ENCODE measurements around the gene ARHGAP12.

Gene ARHGAP12

GRCh38 chr10:31855033-31855432 is 73.6 kb downstream of the ARHGAP12 start:
- H3K79me2 ChIP-seq (ENCODE audit: insufficient read depth, low read length): no peaks in the 10 kb centered on the region
- H3K4me2 ChIP-seq (ENCODE audit: low read length): no peak overlapping the region
- H3K4me3 ChIP-seq (ENCODE audit: low read depth, low read length, poor library complexity, severe bottlenecking): no peak overlapping the region
- H3K4me1 ChIP-seq (ENCODE audit: insufficient read depth, low read length, severe bottlenecking): no peaks in the 10 kb centered on the region
- no peaks in the 10 kb centered on the region for H3F3A ChIP-seq (ENCODE audit: insufficient read depth, low read length)
- no peaks in the 10 kb centered on the region for H3K9me2 ChIP-seq (ENCODE audit: low read depth, low read length)
- H3K27me3 ChIP-seq (ENCODE audit: insufficient read depth, low read length): no peaks in the 10 kb centered on the region
- no peaks in the 10 kb centered on the region for H3K36me3 ChIP-seq (ENCODE audit: insufficient read depth, low read length)
- H3K9me3 ChIP-seq (ENCODE audit: low read length): no peaks in the 10 kb centered on the region
- H4K20me1 ChIP-seq (ENCODE audit: insufficient read depth, low read length): no peaks in the 10 kb centered on the region
- TF ChIP-seq CTCF (IDR thresholded peaks at IDR 0.05; ENCODE audit: low read length): no peak
- no peak for TF ChIP-seq EZH2 (IDR thresholded peaks at IDR 0.05; ENCODE audit: borderline replicate concordance, low read length)
- H3K9ac ChIP-seq (ENCODE audit: low read length): no peak overlapping the region
- H3K27ac ChIP-seq (ENCODE audit: low read depth, low read length, poor library complexity, severe bottlenecking): no peak overlapping the region
- H2AFZ ChIP-seq (ENCODE audit: low read length): no peak overlapping the region

- H3K27me3 ChIP-seq (ENCODE audit: insufficient read depth, low read length): no peaks in the 10 kb centered on the region
- no peak overlapping the region for H3K4me3 ChIP-seq (ENCODE audit: low read depth, low read length, poor library complexity, severe bottlenecking)
- H3K4me2 ChIP-seq (ENCODE audit: low read length): no peak overlapping the region
- no peaks in the 10 kb centered on the region for H3K79me2 ChIP-seq (ENCODE audit: insufficient read depth, low read length)
- no peaks in the 10 kb centered on the region for H3F3A ChIP-seq (ENCODE audit: insufficient read depth, low read length)
- no peaks in the 10 kb centered on the region for H3K9me2 ChIP-seq (ENCODE audit: low read depth, low read length)
- no peaks in the 10 kb centered on the region for H3K9me3 ChIP-seq (ENCODE audit: low read length)
- no peak overlapping the region for H2AFZ ChIP-seq (ENCODE audit: low read length)
- no peak overlapping the region for H3K27ac ChIP-seq (ENCODE audit: low read depth, low read length, poor library complexity, severe bottlenecking)
- TF ChIP-seq EZH2 (IDR thresholded peaks at IDR 0.05; ENCODE audit: borderline replicate concordance, low read length): no peak
- no peak for TF ChIP-seq CTCF (IDR thresholded peaks at IDR 0.05; ENCODE audit: low read length)
- H3K4me1 ChIP-seq (ENCODE audit: insufficient read depth, low read length, severe bottlenecking): no peaks in the 10 kb centered on the region
- no peak overlapping the region for H3K9ac ChIP-seq (ENCODE audit: low read length)
- no peaks in the 10 kb centered on the region for H4K20me1 ChIP-seq (ENCODE audit: insufficient read depth, low read length)
- no peaks in the 10 kb centered on the region for H3K36me3 ChIP-seq (ENCODE audit: insufficient read depth, low read length)
Observed at GRCh38 chr10:31853629-31854028, 75.0 kb downstream of the ARHGAP12 start.

DNA sequence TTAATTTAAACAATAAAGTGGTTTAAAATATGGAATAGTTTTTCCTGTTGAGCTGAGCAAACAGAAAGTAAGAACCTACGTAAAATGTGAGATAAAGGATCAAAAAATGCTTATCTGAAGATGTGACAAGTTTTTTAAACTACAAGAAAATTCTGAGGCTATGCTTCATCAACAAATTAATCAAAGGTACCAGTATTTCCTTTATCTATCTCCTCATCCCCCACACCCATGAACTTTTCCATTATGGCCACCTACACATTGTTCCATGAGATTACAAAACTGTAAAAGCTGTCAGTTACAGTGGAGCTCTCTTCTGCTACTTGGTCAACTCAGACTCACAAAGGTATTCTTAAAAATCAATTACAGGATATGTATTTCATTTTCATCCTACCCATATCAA is 77.4 kb downstream of the ARHGAP12 start:
- TF ChIP-seq EZH2 (IDR thresholded peaks at IDR 0.05; ENCODE audit: borderline replicate concordance, low read length) (no peak), CTCF (IDR thresholded peaks at IDR 0.05; ENCODE audit: low read length) (no peak)
- no peaks in the 10 kb centered on the region for H3K79me2 ChIP-seq (ENCODE audit: insufficient read depth, low read length)
- no peaks in the 10 kb centered on the region for H3K27me3 ChIP-seq (ENCODE audit: insufficient read depth, low read length)
- no peak overlapping the region for H3K4me3 ChIP-seq (ENCODE audit: low read depth, low read length, poor library complexity, severe bottlenecking)
- no peaks in the 10 kb centered on the region for H3F3A ChIP-seq (ENCODE audit: insufficient read depth, low read length)
- H3K4me2 ChIP-seq (ENCODE audit: low read length): no peak overlapping the region
- no peaks in the 10 kb centered on the region for H3K36me3 ChIP-seq (ENCODE audit: insufficient read depth, low read length)
- H2AFZ ChIP-seq (ENCODE audit: low read length): no peak overlapping the region
- H3K4me1 ChIP-seq (ENCODE audit: insufficient read depth, low read length, severe bottlenecking): no peaks in the 10 kb centered on the region
- no peak overlapping the region for H3K27ac ChIP-seq (ENCODE audit: low read depth, low read length, poor library complexity, severe bottlenecking)
- no peaks in the 10 kb centered on the region for H3K9me2 ChIP-seq (ENCODE audit: low read depth, low read length)
- H3K9me3 ChIP-seq (ENCODE audit: low read length): no peaks in the 10 kb centered on the region
- no peaks in the 10 kb centered on the region for H4K20me1 ChIP-seq (ENCODE audit: insufficient read depth, low read length)
- no peak overlapping the region for H3K9ac ChIP-seq (ENCODE audit: low read length)
